Neural crest cell (in vitro differentiated cells): ENCODE measurements around the gene DNAH6. TPM values are rescaled to one million over a fixed set of nuclear protein-coding genes. Genes with fewer than 3 reads are reported as not detected.

Source experiments
- DNase-seq: peaks from one replicate; pipeline ENCODE4 v3.0.0; 2021; ENCODE audit warnings: low read depth, mixed read lengths, low spot score
- H3K27ac Mint-ChIP-seq: one replicate; pipeline ENCODE4 v1.8.0; 2021; ENCODE audit warnings: mild to moderate bottlenecking, mixed read lengths; ENCODE audit not compliant: unreplicated experiment
- H3K27me3 Mint-ChIP-seq: 2 replicates; pipeline ENCODE4 v1.8.0; 2021; ENCODE audit warnings: low read depth, mild to moderate bottlenecking, mixed read lengths
- H3K36me3 Mint-ChIP-seq: 2 replicates; pipeline ENCODE4 v1.8.0; 2021; ENCODE audit warnings: low read depth, mild to moderate bottlenecking, mixed read lengths
- H3K4me1 Mint-ChIP-seq: 2 replicates; pipeline ENCODE4 v1.8.0; 2021; ENCODE audit warnings: mixed read lengths
- H3K4me3 Mint-ChIP-seq: one replicate; pipeline ENCODE4 v1.8.0; 2021; ENCODE audit warnings: mild to moderate bottlenecking, mixed read lengths
- H3K9me3 Mint-ChIP-seq: 2 replicates; pipeline ENCODE4 v1.8.0; 2021; ENCODE audit warnings: mixed read lengths
- total RNA-seq: library from RNA; stranded (reverse); gene quantifications from 2 replicates; pipeline ENCODE4 v1.2.1, GENCODE V29; 2021
- TF ChIP-seq, protein P1 (sequence below): fragments of 200-600 bp; sonication (generic); conservative IDR thresholded peaks from 2 replicates; pipeline ENCODE4 v1.5.0; 2021; ENCODE audit warnings: antibody characterized with exemption, mild to moderate bottlenecking

The DNAH6 gene
- total RNA-seq, 1 donor from 2014 or later: 2.8 TPM

DNA sequence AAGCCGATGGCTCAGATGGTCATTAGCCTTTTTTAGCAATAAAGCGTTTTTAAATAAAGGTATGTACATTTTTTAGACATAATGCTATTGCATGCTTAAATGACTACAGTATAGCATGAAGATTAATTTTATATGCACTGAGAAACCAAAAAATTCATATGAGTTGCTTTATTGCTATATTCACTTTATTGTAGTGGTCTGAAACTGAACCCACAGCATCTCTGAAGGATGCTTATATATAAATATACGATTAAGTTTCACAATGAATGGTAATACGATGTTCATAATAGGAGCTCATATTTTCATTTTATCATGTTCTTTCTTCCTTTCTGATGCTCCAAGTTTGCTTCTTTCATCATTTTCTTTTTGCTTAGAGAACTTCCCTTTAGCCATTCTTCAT, 132.8 kb downstream of the DNAH6 start:
- no peak overlapping the region for H3K4me3 Mint-ChIP-seq
- TF ChIP-seq, protein P1, sequence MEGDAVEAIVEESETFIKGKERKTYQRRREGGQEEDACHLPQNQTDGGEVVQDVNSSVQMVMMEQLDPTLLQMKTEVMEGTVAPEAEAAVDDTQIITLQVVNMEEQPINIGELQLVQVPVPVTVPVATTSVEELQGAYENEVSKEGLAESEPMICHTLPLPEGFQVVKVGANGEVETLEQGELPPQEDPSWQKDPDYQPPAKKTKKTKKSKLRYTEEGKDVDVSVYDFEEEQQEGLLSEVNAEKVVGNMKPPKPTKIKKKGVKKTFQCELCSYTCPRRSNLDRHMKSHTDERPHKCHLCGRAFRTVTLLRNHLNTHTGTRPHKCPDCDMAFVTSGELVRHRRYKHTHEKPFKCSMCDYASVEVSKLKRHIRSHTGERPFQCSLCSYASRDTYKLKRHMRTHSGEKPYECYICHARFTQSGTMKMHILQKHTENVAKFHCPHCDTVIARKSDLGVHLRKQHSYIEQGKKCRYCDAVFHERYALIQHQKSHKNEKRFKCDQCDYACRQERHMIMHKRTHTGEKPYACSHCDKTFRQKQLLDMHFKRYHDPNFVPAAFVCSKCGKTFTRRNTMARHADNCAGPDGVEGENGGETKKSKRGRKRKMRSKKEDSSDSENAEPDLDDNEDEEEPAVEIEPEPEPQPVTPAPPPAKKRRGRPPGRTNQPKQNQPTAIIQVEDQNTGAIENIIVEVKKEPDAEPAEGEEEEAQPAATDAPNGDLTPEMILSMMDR: no peak
- H3K36me3 Mint-ChIP-seq: peaks cover 3% of the 10 kb centered on the region
- no peak overlapping the region for H3K27ac Mint-ChIP-seq
- no peaks in the 10 kb centered on the region for H3K27me3 Mint-ChIP-seq
- no peak for DNase-seq
- H3K9me3 Mint-ChIP-seq: peaks cover 5% of the 10 kb centered on the region
- no peaks in the 10 kb centered on the region for H3K4me1 Mint-ChIP-seq

DNA sequence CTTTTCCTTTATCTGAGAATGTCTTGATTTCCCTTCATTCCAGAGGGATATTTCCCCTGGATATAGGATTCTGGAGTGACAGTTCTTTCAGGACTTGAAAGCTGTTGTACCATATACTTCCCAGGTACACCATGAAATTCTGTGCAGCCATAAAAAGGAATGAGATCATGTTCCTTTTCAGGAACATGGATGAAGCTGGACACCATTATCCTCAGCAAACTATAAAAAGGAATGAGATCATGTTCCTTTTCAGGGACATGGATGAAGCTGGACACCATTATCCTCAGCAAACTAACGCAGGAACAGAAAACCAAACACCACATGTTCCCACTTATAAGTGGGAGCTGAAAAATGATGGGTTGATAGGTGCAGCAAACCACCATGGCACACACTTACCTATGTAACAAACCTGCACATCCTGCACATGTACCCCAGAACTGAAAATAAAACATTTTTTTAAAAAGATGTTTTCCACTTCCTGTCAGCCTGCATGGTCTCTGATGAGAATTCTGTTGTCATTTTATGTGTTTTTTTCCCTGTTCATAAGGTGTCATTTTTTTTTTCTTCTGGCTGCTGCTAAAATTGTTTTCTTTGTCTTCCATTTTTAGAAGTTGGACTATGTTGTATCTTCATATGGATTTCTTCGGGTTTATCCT, 133.3 kb downstream of the DNAH6 start:
- no peak overlapping the region for H3K27ac Mint-ChIP-seq
- no peak for DNase-seq
- TF ChIP-seq, protein P1: no peak
- H3K4me1 Mint-ChIP-seq: no peaks in the 10 kb centered on the region
- peaks cover 3% of the 10 kb centered on the region for H3K9me3 Mint-ChIP-seq
- peaks cover 3% of the 10 kb centered on the region for H3K36me3 Mint-ChIP-seq
- H3K4me3 Mint-ChIP-seq: no peak overlapping the region
- H3K27me3 Mint-ChIP-seq: no peaks in the 10 kb centered on the region

DNA sequence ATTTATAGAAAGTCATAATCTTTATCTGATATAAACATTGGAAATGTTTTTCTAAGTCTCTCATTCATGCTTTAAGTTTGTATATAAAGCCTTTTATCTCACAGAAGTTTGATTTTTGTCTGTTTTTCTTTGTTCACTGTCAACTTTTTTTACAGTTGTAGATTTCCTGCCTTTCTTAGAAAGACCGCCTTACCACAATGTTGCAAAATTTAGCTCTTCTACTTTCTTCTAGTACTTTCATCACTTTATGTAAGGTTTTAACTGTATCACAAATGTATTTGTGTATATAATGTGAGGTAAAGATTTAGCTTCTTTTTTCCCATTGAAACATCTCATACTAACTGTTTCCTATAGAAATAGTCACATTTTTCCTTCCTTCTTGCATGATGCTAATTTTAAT, 136.1 kb downstream of the DNAH6 start:
- no peaks in the 10 kb centered on the region for H3K4me1 Mint-ChIP-seq
- DNase-seq: no peak
- H3K27ac Mint-ChIP-seq: no peak overlapping the region
- no peak overlapping the region for H3K4me3 Mint-ChIP-seq
- peaks cover 3% of the 10 kb centered on the region for H3K36me3 Mint-ChIP-seq
- TF ChIP-seq, protein P1: no peak
- peaks cover 5% of the 10 kb centered on the region for H3K9me3 Mint-ChIP-seq
- no peaks in the 10 kb centered on the region for H3K27me3 Mint-ChIP-seq

GRCh38 chr2:84653302-84653701, 137.0 kb downstream of the DNAH6 start:
- DNase-seq: no peak
- Mint-ChIP-seq H3K27me3 (no peaks in the 10 kb centered on the region), H3K36me3 (peaks cover 3% of the 10 kb centered on the region), H3K9me3 (peaks cover 5% of the 10 kb centered on the region), H3K4me3 (no peak overlapping the region), H3K27ac (no peak overlapping the region), H3K4me1 (no peaks in the 10 kb centered on the region)
- TF ChIP-seq, protein P1: no peak

DNA sequence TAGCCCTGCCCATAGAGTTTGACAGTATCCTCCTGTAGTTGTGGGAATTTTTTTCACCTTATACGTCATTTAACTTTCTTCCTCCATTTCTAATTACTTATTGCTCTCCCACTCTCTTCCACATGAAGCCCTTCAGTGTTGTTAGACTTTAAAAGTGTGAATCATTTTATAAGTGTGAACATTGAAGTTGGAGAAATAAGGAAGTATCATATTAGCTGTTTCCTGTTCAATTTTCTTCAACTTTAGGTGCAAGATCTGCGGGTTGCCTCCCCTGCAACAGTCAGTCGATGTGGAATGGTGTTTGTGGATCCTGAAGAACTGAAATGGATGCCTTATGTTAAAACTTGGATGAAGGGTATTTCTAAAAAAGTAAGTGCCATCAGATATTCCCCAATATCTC, 138.1 kb downstream of the DNAH6 start:
- TF ChIP-seq, protein P1: no peak
- no peak overlapping the region for H3K27ac Mint-ChIP-seq
- no peaks in the 10 kb centered on the region for H3K27me3 Mint-ChIP-seq
- H3K4me1 Mint-ChIP-seq: no peaks in the 10 kb centered on the region
- peaks cover 5% of the 10 kb centered on the region for H3K9me3 Mint-ChIP-seq
- DNase-seq: no peak
- H3K36me3 Mint-ChIP-seq: peaks cover 3% of the 10 kb centered on the region
- H3K4me3 Mint-ChIP-seq: no peak overlapping the region
